ENCODE data around the gene MYO16.

Gene MYO16

DNA sequence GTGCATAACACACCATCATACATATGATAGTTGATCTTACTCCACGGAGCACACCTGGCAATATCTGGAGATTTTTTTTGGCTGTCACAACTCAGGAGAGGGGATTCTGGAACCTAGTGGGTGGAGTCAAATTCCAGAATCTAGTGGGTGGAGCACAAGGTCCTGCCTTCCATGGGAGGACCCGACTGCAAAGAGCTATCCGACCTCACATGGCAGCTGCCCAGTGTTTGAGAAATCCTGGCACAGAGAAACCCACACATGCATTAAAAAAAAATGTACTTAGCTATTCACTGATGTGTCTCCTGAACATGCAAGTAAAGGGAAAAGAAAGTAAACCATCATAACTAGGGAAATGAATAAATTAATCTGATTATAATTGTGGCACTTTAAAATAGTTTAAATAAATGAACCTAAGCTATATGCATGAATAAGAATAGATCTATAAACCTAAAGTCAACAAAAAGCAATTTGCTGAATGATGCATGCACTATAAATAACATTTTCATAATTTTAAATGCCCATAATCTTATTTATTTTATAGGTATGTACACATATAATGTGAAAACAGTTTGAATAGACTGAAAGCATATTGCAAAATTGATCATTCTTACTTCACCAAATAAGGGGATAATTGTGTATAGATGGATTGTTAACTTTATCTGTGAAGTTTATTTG is 300.3 kb downstream of the MYO16 start:
- peak; percentile 27 for DNase-seq (ENCODE audit: low read depth)
- no peak overlapping the region for H3K4me3 ChIP-seq (replicated peaks; ENCODE audit: low read depth, low read length)
- TF ChIP-seq, protein P1, sequence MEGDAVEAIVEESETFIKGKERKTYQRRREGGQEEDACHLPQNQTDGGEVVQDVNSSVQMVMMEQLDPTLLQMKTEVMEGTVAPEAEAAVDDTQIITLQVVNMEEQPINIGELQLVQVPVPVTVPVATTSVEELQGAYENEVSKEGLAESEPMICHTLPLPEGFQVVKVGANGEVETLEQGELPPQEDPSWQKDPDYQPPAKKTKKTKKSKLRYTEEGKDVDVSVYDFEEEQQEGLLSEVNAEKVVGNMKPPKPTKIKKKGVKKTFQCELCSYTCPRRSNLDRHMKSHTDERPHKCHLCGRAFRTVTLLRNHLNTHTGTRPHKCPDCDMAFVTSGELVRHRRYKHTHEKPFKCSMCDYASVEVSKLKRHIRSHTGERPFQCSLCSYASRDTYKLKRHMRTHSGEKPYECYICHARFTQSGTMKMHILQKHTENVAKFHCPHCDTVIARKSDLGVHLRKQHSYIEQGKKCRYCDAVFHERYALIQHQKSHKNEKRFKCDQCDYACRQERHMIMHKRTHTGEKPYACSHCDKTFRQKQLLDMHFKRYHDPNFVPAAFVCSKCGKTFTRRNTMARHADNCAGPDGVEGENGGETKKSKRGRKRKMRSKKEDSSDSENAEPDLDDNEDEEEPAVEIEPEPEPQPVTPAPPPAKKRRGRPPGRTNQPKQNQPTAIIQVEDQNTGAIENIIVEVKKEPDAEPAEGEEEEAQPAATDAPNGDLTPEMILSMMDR (IDR thresholded peaks at IDR 0.05; ENCODE audit: low read length, missing control alignments): no peak

DNA sequence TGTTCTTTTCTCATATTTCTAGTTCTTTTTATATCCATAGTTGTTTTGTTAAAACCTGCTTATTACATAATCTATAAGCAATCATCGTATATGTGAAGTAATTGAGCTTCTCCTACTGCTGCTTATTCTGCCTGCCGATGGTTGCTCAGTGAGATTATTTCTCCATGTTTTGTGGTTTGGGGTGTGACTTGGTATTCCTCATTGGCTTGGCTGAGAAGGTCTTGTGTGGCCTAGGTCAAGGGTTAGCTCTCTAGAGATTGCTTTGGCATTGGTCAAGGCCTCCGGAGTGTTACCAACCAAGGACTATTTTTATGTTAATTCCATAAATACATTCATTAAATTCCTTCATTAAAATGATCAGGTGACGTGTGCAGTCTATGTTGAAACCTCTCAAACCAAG is 302.8 kb downstream of the MYO16 start:
- DNase-seq (ENCODE audit: low read depth): no peak
- TF ChIP-seq, protein P1 (IDR thresholded peaks at IDR 0.05; ENCODE audit: low read length, missing control alignments): no peak
- H3K4me3 ChIP-seq (replicated peaks; ENCODE audit: low read depth, low read length): no peak overlapping the region

DNA sequence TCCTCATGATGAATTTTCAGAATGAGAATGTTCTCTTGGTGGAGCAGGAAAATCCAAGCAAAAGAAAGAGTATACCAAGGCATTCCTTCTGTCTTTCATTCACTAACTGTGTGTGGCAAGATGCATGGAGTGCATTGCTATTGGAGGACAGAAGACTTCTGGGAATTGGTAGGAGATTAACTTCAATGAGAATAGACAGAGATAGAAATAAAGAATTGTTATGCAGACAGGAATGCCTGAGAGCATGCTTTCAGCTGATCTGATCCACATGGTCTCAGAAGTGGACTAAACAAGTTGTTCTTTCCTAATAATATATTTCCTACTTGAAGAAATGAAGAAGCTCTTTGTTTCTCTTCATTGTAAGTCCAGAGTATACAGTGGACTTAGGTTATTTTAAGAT is 303.6 kb downstream of the MYO16 start:
- no peak for DNase-seq (ENCODE audit: low read depth)
- TF ChIP-seq, protein P1 (IDR thresholded peaks at IDR 0.05; ENCODE audit: low read length, missing control alignments): no peak
- H3K4me3 ChIP-seq (replicated peaks; ENCODE audit: low read depth, low read length): no peak overlapping the region

DNA sequence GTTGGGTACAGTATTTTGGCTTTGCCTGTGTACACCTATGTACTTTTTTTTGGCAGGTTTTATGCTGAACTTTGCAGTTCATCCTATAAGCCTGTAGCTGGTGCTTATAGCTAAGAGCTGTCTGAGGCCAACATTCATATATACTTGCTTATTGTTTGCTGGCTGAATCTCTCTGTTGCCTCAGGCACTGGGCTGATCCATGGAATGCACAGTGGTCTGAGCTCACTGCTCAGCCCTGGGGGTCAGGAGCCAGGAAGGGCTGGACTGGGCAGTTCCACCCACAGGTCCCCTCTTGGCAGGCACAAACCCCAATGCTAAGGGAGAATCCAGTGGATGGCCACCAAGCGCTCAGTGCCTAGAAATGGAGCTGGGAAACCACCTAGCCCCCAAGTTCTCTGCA is 308.7 kb downstream of the MYO16 start:
- TF ChIP-seq, protein P1 (IDR thresholded peaks at IDR 0.05; ENCODE audit: low read length, missing control alignments): no peak
- no peak for DNase-seq (ENCODE audit: low read depth)
- H3K4me3 ChIP-seq (replicated peaks; ENCODE audit: low read depth, low read length): no peak overlapping the region

DNA sequence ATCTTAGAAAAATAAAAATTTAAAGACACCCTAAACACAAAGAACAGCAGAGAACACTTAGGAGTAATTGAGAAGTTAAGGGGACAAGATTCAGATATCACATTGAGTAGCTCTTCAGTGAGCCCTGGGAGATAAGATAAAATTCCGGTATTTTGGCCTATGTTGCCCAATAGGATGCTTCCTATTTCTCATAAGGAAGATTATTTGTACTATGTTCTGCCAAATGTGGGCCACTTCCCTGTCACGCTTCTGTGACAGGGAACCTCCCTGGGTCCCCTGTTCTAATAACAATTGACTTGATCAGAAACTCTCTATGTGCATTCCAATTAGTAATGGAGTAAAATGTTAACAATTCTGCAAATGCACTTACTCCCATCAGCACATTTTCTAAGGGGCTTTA is 310.7 kb downstream of the MYO16 start:
- TF ChIP-seq, protein P1 (IDR thresholded peaks at IDR 0.05; ENCODE audit: low read length, missing control alignments): no peak
- H3K4me3 ChIP-seq (replicated peaks; ENCODE audit: low read depth, low read length): no peak overlapping the region
- no peak for DNase-seq (ENCODE audit: low read depth)

DNA sequence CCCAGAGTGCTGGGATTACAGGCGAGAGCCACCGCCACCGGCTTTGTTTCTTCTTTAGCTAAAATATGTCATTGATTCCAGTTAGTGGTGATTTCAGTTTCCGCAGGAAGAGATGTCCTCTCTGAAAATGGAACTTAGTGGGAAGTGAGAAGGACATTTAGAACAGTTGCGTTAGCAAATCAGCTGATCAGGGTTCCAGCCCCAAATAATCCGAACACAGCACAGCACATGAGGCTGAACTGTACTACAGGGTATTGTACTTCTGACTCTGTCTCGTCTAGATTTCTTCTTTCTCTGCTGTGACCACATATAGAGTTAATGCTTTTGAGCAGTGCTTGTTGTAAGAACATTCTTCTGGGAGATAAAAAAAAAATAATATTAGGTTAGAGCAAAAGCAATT is 314.4 kb downstream of the MYO16 start:
- no peak for DNase-seq (ENCODE audit: low read depth)
- no peak overlapping the region for H3K4me3 ChIP-seq (replicated peaks; ENCODE audit: low read depth, low read length)
- TF ChIP-seq, protein P1 (IDR thresholded peaks at IDR 0.05; ENCODE audit: low read length, missing control alignments): no peak

DNA sequence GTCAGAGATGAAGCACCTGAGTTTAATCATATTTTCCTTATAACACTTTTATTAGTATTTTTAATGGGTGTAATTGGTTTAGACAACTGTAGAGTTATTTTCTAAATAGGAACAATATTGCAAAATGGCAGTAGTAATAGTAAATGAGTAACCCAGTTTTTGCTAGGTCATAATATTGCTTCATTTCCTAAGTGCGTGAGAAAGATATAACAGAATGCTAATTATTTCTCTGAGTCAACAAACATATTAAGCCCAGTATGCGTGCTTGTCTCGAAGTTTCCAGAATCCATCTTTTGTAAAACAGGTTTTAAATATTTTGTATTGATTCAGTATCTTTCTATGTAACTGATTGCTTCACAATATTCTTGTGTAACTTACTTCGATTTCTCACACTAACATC is 315.3 kb downstream of the MYO16 start:
- TF ChIP-seq, protein P1 (IDR thresholded peaks at IDR 0.05; ENCODE audit: low read length, missing control alignments): no peak
- peak; percentile 44 for DNase-seq (ENCODE audit: low read depth)
- no peak overlapping the region for H3K4me3 ChIP-seq (replicated peaks; ENCODE audit: low read depth, low read length)

Measured in fibroblast of pulmonary artery (primary cell).